ENCODE data around the gene GLDN.

Gene GLDN

DNA sequence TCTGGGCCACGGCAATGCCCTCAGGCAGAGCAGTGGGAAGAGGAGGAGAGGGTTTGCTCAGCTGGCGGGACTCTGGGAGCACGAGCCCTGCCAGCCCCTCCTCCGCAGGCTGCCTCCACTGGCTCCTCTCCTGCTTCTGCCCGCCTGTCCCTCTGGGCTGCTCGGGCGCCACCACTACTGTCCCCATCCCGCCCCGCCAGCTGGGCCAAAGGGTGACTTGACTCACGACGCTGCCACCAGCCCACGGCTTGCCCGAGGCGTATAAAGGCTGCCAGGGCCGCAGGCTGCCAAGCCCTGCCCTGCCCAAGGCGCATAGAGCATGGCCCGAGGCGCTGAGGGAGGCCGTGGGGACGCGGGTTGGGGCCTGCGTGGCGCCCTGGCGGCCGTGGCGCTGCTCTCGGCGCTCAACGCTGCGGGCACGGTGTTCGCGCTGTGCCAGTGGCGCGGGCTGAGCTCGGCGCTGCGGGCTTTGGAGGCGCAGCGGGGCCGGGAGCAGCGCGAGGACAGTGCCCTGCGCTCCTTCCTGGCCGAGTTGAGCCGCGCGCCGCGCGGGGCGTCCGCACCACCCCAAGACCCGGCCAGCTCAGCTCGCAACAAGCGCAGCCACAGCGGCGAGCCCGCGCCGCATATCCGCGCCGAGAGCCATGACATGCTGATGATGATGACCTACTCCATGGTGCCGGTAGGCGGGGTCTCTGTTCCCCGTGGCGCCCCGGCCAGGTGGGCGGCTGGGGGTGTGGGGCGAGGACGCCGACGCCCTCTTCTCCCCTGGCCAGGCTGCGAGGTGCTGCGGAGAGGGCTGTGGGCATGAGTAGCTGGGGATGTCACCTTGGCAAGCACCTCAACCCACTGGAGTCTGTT is at the start of gene GLDN:
GLDN (plus strand) TSS at position 290 of the 861 bp plus-strand sequence; CDS start at position 320, 30 bp downstream.
- TF ChIP-seq, protein P1, sequence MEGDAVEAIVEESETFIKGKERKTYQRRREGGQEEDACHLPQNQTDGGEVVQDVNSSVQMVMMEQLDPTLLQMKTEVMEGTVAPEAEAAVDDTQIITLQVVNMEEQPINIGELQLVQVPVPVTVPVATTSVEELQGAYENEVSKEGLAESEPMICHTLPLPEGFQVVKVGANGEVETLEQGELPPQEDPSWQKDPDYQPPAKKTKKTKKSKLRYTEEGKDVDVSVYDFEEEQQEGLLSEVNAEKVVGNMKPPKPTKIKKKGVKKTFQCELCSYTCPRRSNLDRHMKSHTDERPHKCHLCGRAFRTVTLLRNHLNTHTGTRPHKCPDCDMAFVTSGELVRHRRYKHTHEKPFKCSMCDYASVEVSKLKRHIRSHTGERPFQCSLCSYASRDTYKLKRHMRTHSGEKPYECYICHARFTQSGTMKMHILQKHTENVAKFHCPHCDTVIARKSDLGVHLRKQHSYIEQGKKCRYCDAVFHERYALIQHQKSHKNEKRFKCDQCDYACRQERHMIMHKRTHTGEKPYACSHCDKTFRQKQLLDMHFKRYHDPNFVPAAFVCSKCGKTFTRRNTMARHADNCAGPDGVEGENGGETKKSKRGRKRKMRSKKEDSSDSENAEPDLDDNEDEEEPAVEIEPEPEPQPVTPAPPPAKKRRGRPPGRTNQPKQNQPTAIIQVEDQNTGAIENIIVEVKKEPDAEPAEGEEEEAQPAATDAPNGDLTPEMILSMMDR (IDR thresholded peaks at IDR 0.05; ENCODE audit: low read depth, low read length, missing control alignments): no peak
- no peak for DNase-seq (ENCODE audit: low read depth)
- peak within 1 kb of the TSS; percentile 35 for H3K4me3 ChIP-seq (ENCODE audit: low read depth, low read length)
- in situ Hi-C loops (cut with HindIII; ENCODE audit: low sequenced_read_pairs): no loop called here

DNA sequence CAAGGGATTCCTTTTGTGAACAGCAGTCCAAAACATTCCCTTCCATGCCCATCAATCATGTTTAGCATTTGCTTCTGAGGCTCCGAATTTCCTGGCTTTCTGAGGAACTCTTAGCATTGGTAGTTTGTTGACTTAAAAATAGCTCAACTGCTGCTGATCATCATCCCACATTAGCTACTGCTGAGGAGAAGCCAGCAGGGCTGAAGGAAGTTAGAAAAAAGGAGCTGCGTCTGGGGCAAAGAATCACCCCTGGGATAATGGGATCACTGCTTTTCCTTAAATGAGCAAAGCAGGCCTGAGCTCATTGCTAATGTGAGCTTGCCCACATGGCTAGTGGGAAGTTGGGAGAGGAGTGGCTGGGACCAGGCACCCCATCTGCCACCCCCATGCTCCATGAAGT is 42.8 kb upstream of the GLDN start:
- in situ Hi-C loops (cut with HindIII; ENCODE audit: low sequenced_read_pairs): no loop called here
- DNase-seq (ENCODE audit: low read depth): no peak
- TF ChIP-seq, protein P1 (IDR thresholded peaks at IDR 0.05; ENCODE audit: low read depth, low read length, missing control alignments): no peak
- no peak overlapping the region for H3K4me3 ChIP-seq (ENCODE audit: low read depth, low read length)

DNA sequence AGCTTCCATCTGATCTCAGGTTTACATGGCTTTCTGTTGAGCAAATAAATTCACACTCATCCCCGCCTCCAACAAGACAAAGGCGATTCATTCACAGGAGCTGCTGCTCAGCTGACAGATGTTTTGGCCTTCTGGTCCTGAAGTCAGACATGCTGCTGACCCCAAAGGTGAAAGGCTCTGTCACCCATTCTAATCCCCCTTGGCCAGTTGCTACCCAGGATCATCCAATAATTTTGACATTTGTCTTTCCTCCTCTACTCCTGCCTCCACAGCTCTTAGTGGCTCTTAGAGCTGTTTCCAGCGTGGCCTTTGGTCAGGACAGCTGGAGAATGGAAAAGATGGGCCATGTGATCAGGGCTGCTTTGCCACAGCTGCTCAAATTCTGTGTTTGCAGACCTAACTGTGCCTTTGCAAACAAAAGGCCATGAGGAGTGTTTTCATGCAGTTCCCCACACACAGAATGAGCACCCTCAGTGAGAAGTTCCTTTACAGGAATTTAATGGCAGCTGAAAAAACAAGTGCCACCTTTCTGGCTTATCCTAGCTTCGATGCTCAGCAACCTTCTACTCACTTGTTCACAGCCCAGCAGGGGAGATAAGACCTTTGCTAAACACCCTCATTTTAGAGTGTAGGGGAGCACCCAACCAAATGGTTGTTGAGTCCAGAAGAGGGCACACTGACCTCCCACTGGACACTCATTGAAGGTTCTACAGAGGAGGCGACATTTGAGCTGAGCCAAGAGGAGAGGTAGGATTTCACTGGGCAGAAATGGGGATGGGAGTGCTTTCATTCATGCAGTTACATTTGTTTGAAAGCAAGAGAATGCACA is 42.1 kb upstream of the GLDN start:
- DNase-seq (ENCODE audit: low read depth): no peak
- in situ Hi-C loops (cut with HindIII; ENCODE audit: low sequenced_read_pairs): no loop called here
- TF ChIP-seq, protein P1 (IDR thresholded peaks at IDR 0.05; ENCODE audit: low read depth, low read length, missing control alignments): no peak
- no peak overlapping the region for H3K4me3 ChIP-seq (ENCODE audit: low read depth, low read length)

DNA sequence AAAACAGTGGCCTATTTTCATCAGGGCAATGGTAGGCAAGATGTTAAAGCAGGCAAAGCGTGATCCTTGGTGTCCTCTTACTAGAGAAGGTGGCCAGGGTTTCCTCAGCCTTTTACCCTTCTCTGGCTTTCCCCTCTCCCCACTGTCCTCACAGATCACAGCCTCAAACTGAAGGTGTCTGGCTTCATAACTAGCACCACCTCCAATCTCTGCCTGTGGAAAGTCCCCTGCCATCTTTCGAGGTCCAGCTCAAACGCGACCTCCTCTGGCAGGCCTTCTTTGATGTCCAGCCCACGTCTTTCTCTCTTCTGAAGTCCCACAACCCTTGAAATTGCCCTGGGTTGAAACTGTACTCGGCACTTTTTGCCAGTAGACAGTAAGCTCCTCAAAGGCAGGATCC is 39.0 kb upstream of the GLDN start:
- TF ChIP-seq, protein P1 (IDR thresholded peaks at IDR 0.05; ENCODE audit: low read depth, low read length, missing control alignments): no peak
- DNase-seq (ENCODE audit: low read depth): no peak
- in situ Hi-C loops (cut with HindIII; ENCODE audit: low sequenced_read_pairs): no loop called here
- no peak overlapping the region for H3K4me3 ChIP-seq (ENCODE audit: low read depth, low read length)

DNA sequence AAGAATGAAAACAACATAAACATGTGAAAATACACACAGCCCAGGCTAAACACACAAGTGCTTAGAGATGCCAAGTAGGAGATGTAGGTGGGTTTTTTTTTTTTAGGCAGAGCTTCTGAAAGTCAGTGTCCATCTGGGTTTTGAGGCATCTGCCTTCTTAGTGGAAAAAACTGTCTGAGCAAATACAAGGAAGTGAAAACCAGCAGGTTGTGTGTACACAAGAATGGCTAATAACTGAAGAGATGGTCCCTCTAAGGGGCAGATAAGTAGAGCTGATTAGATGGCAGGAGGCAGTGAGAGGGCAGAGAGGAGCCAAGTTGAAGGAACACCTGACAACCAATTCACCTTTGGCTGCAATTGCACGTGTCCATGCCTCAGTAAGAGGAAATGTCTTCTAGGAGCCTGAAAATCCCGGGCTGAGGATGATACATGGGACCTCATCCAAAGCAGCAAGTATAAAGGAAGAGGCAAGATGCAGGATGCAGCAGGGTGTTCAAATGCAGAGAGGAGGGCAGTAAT is 37.9 kb upstream of the GLDN start:
- no peak overlapping the region for H3K4me3 ChIP-seq (ENCODE audit: low read depth, low read length)
- TF ChIP-seq, protein P1 (IDR thresholded peaks at IDR 0.05; ENCODE audit: low read depth, low read length, missing control alignments): no peak
- in situ Hi-C loops (cut with HindIII; ENCODE audit: low sequenced_read_pairs): no loop called here
- no peak for DNase-seq (ENCODE audit: low read depth)

DNA sequence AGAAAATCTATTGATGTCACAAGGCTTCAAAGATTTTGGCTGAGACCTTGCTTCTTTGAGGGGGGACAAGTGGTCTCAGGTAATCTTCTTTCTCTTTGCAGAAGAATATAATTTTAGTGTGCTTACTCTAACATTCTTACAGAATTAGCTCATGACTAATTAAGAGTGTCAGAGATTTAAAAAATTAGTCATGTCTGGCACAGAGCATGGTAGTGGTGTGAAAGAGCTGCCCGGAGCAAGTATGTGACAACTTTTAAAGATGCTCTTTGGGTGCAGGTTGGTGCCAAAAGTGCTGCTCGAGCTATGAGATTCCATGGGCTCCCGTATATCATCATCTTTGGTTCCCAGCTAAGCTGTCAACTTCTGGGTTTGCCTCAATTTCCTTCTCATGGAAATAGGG is 34.1 kb upstream of the GLDN start:
- DNase-seq (ENCODE audit: low read depth): no peak
- in situ Hi-C loops (cut with HindIII; ENCODE audit: low sequenced_read_pairs): no loop called here
- TF ChIP-seq, protein P1 (IDR thresholded peaks at IDR 0.05; ENCODE audit: low read depth, low read length, missing control alignments): no peak

More for the DNA sequence above, 34.1 kb upstream of the GLDN start:
- no peak overlapping the region for H3K4me3 ChIP-seq (ENCODE audit: low read depth, low read length)

All from astrocyte of the cerebellum (primary cell).